HepG2 (cell line): ENCODE data around the gene ELANE. TPM values are rescaled to one million over a fixed set of nuclear protein-coding genes. Genes with fewer than 3 reads are reported as not detected.

Experiments
- AGO2 ChIP-seq: fragments of 200-400 bp; formaldehyde crosslinking; optimal IDR thresholded peaks from 2 replicates; pipeline ENCODE3; 2017; ENCODE audit warnings: mild to moderate bottlenecking, low read depth, low read length, moderate library complexity
- HMG20B ChIP-seq: conservative IDR thresholded peaks from 2 replicates; pipeline ENCODE4 v1.6.1; 2016; ENCODE audit warnings: missing genetic modification reagents, missing compliant biosample characterization
- HNRNPL ChIP-seq: fragments of 200-400 bp; formaldehyde crosslinking; IDR thresholded peaks from 2 replicates; pipeline ENCODE4 v1.6.1; 2017; ENCODE audit warnings: mild to moderate bottlenecking, low read depth, low read length
- HNRNPLL ChIP-seq: fragments of 200-400 bp; formaldehyde crosslinking; IDR thresholded peaks from 2 replicates; pipeline ENCODE4 v1.6.1; 2017; ENCODE audit warnings: mild to moderate bottlenecking, low read depth, low read length; ENCODE audit not compliant: poor library complexity, severe bottlenecking
- MIXL1 ChIP-seq: IDR thresholded peaks from 2 replicates; pipeline ENCODE4 v1.6.1; 2016
- NCOR1 ChIP-seq: fragments of 200-600 bp; sonication (generic); IDR thresholded peaks from 2 replicates; pipeline ENCODE4 v1.7.0; 2017; ENCODE audit warnings: antibody characterized with exemption, low read length, borderline replicate concordance
- PCBP1 ChIP-seq: fragments of 200-400 bp; formaldehyde crosslinking; IDR thresholded peaks from 2 replicates; pipeline ENCODE4 v1.6.1; 2017; ENCODE audit warnings: mild to moderate bottlenecking, low read depth, low read length, borderline replicate concordance
- POLR2G ChIP-seq: fragments of 200-400 bp; formaldehyde crosslinking; IDR thresholded peaks from 2 replicates; pipeline ENCODE4 v1.6.1; 2018; ENCODE audit warnings: mild to moderate bottlenecking, low read depth, low read length, moderate library complexity
- RAD21 ChIP-seq: fragments of 450-650 bp; formaldehyde crosslinking; IDR thresholded peaks from 2 replicates; pipeline ENCODE4 v1.5.0; 2020; ENCODE audit warnings: mild to moderate bottlenecking
- SCMH1 ChIP-seq: sonication (generic); formaldehyde crosslinking; IDR thresholded peaks from 2 replicates; pipeline ENCODE4 v1.9.0; 2021; ENCODE audit warnings: missing genetic modification reagents, mild to moderate bottlenecking, borderline replicate concordance
- ZBTB7A ChIP-seq: sonication (generic); formaldehyde crosslinking; IDR thresholded peaks from 2 replicates; pipeline ENCODE4 v1.8.0; 2022; ENCODE audit warnings: mild to moderate bottlenecking, missing genetic modification reagents
- ZC3H13 ChIP-seq: sonication (generic); formaldehyde crosslinking; IDR thresholded peaks from 2 replicates; pipeline ENCODE4 v1.8.1; 2023; ENCODE audit warnings: mild to moderate bottlenecking, missing genetic modification reagents, moderate library complexity
- ZFP36 ChIP-seq: fragments of 150-350 bp; IDR thresholded peaks from 2 replicates; pipeline ENCODE4 v1.6.1; 2018; ENCODE audit warnings: borderline replicate concordance, low read length, low read depth; ENCODE audit not compliant: partially characterized antibody
- ZNF260 ChIP-seq: sonication (generic); formaldehyde crosslinking; IDR thresholded peaks from 2 replicates; pipeline ENCODE4 v1.4.0; 2020; ENCODE audit warnings: missing genetic modification reagents, low read depth, mild to moderate bottlenecking, borderline replicate concordance
- ZNF3 ChIP-seq: IDR thresholded peaks from 2 replicates; pipeline ENCODE4 v1.7.0; 2017; ENCODE audit warnings: inconsistent platforms
- ZNF737 ChIP-seq: sonication (generic); formaldehyde crosslinking; IDR thresholded peaks from 2 replicates; pipeline ENCODE4 v1.5.0; 2020; ENCODE audit warnings: missing genetic modification reagents, mild to moderate bottlenecking, borderline replicate concordance
- polyA plus RNA-seq, 8 experiments: library from polyadenylated mRNA; depleted of rRNA in 3 of 8; stranded (reverse) in 7 of 8; unstranded in 1 of 8; fragments of >200 nt; fragmentation: Illumina TruSeq in 4 of 8; extraction: Trizol in 4 of 8; gene quantifications; 2 replicates each; pipeline versions ENCODE4 v1.2.1 to v1.2.3, GENCODE V29; 2011 to 2016; ENCODE audit warnings: low read depth in 4 of 8, missing spikeins in 1 of 8, mixed read lengths in 1 of 8; ENCODE audit not compliant: insufficient read depth in 1 of 8
- total RNA-seq, 5 experiments: library from RNA; depleted of rRNA; stranded (reverse); fragments of >200 nt; fragmentation: Illumina TruSeq; extraction: Trizol; gene quantifications; 2 replicates each; pipeline ENCODE4 v1.2.3, GENCODE V29; 2016; ENCODE audit warnings: low read depth in 1 of 5
- TF ChIP-seq, protein P1 (sequence below): sonication (generic); formaldehyde crosslinking; conservative IDR thresholded peaks from 2 replicates; pipeline ENCODE4 v1.8.1; 2023; ENCODE audit warnings: missing genetic modification reagents
- TF ChIP-seq, protein P2 (sequence below): sonication (generic); formaldehyde crosslinking; IDR thresholded peaks from 2 replicates; pipeline ENCODE4 v1.4.0; 2020; ENCODE audit warnings: mild to moderate bottlenecking, missing genetic modification reagents
- TF ChIP-seq, protein P3 (sequence below): sonication (generic); formaldehyde crosslinking; IDR thresholded peaks from 2 replicates; pipeline ENCODE4 v1.4.0; 2020; ENCODE audit warnings: missing genetic modification reagents

The ELANE gene
- total and polyA plus RNA-seq, 2 of the 13 experiments (the other 11 are each of a cell fraction or from before 2014, with no cell fraction given), result not detected

DNA sequence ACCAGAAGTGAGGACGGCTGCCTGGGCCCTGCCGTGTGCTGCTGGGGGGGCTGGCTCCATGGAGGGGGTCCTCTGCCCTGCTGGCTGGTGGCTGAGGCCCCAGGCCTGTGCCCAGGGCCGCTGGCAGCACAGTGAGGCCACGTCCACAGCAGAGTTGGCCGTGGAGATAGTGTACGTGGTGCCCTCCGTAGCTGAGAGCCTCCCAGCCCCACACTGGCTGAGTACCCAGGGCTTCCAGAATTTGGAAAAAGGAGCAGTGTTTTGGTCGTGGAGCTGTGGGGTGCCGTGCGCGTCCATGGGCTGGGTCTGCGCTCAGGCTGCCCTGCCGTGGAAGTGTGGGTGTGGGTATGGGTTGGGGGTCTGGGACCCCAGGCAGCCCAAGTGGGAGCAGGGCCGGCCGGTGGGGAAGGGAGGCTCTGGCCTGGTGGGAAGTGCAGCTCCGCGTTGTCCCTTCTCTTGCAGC, 49.0 kb upstream of the ELANE start (continued):
- TF ChIP-seq, protein P1, sequence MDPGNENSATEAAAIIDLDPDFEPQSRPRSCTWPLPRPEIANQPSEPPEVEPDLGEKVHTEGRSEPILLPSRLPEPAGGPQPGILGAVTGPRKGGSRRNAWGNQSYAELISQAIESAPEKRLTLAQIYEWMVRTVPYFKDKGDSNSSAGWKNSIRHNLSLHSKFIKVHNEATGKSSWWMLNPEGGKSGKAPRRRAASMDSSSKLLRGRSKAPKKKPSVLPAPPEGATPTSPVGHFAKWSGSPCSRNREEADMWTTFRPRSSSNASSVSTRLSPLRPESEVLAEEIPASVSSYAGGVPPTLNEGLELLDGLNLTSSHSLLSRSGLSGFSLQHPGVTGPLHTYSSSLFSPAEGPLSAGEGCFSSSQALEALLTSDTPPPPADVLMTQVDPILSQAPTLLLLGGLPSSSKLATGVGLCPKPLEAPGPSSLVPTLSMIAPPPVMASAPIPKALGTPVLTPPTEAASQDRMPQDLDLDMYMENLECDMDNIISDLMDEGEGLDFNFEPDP (CRISPR knock-in tag), result 0 out of 2 replicates have a peak, but pooled peaks have one; percentile 25
- TF ChIP-seq PCBP1 (0 out of 2 replicates have a peak, but pooled peaks have one; percentile 52), SCMH1 (CRISPR knock-in tag) (no peak), HMG20B (CRISPR knock-in tag) (no peak), ZNF737 (CRISPR knock-in tag) (no peak), ZC3H13 (CRISPR knock-in tag) (no peak), ZFP36 (no peak), POLR2G (peak; percentile 38; the same call in 1 of the 2 replicates), ZNF3 (CRISPR knock-in tag) (no peak), MIXL1 (CRISPR knock-in tag) (no peak), NCOR1 (no peak), AGO2 (peak; percentile 78), HNRNPL (peak; percentile 12; the same call in 1 of the 2 replicates), ZNF260 (CRISPR knock-in tag) (no peak), ZBTB7A (no peak), RAD21 (CRISPR knock-in tag) (peak; percentile 6; the same call in 1 of the 2 replicates), HNRNPLL (no peak)
- TF ChIP-seq, protein P2, sequence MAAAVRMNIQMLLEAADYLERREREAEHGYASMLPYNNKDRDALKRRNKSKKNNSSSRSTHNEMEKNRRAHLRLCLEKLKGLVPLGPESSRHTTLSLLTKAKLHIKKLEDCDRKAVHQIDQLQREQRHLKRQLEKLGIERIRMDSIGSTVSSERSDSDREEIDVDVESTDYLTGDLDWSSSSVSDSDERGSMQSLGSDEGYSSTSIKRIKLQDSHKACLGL (CRISPR knock-in tag), result no peak
- TF ChIP-seq, protein P3, sequence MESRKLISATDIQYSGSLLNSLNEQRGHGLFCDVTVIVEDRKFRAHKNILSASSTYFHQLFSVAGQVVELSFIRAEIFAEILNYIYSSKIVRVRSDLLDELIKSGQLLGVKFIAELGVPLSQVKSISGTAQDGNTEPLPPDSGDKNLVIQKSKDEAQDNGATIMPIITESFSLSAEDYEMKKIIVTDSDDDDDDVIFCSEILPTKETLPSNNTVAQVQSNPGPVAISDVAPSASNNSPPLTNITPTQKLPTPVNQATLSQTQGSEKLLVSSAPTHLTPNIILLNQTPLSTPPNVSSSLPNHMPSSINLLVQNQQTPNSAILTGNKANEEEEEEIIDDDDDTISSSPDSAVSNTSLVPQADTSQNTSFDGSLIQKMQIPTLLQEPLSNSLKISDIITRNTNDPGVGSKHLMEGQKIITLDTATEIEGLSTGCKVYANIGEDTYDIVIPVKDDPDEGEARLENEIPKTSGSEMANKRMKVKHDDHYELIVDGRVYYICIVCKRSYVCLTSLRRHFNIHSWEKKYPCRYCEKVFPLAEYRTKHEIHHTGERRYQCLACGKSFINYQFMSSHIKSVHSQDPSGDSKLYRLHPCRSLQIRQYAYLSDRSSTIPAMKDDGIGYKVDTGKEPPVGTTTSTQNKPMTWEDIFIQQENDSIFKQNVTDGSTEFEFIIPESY (CRISPR knock-in tag), result no peak
